Lower lobe of right lung (tissue), 2 donors: ENCODE results near the gene IKZF3. TPM values are rescaled to one million over a fixed set of nuclear protein-coding genes. Genes with fewer than 3 reads are reported as not detected.
A peak's percentile ranks its signal among the peaks of the same experiment; 100 is the strongest.

Experiments used
- ATAC-seq, 2 donors: fragments of 200-7000 bp; cut with Tn5 transposase; one replicate each; pipeline ENCODE4 v1.9.1; 2020 to 2022; ENCODE audit warnings: mild to moderate bottlenecking in 2 of 2, moderate library complexity in 2 of 2
- DNase-seq: peaks from one replicate; pipeline ENCODE4 v3.0.0-alpha.2; 2020
- H3K27ac ChIP-seq: fragments of 200-600 bp; one replicate; pipeline ENCODE4 v1.8.0; 2022
- H3K27me3 ChIP-seq: fragments of 200-600 bp; one replicate; pipeline ENCODE4 v1.8.0; 2022; ENCODE audit warnings: low read depth
- H3K36me3 ChIP-seq: fragments of 200-600 bp; one replicate; pipeline ENCODE4 v1.8.0; 2022; ENCODE audit warnings: mild to moderate bottlenecking
- H3K4me1 ChIP-seq: fragments of 200-600 bp; one replicate; pipeline ENCODE4 v1.8.0; 2022
- H3K4me3 ChIP-seq: fragments of 200-600 bp; one replicate; pipeline ENCODE4 v1.8.0; 2022; ENCODE audit warnings: mild to moderate bottlenecking
- H3K9me3 ChIP-seq: fragments of 200-600 bp; one replicate; pipeline ENCODE4 v1.8.0; 2022
- CTCF ChIP-seq: fragments of 200-600 bp; IDR thresholded peaks from one replicate; pipeline ENCODE4 v1.8.0; 2022; ENCODE audit warnings: antibody characterized with exemption, mild to moderate bottlenecking
- intact Hi-C: fragments of 100-400 bp; cut with DNase I; formaldehyde crosslinking; loops from one replicate; pipeline ENCODE4 v1.11.0; 2022
- total RNA-seq: library from RNA; stranded (reverse); fragmentation: NEBNext Ultra II Directional; extraction: Animal tissue kit (Norgen Biotek cat#: 25700); gene quantifications from one replicate; pipeline ENCODE4 v1.2.1, GENCODE V29; 2021
- donor health status: DM: no; HTN: yes; CAD: no; lungs with severe emphysema.

IKZF3 gene
- total RNA-seq, 1 donor from 2014 or later: 7.1 TPM

- DNase-seq: no peak
- intact Hi-C loops: no loop called here
These were observed 121.2 kb downstream of the IKZF3 start for GRCh38 chr17:39742856-39743436.

GRCh38 chr17:39742126-39742855, 121.8 kb downstream of the IKZF3 start:
- peaks cover 38% of the 10 kb centered on the region for H3K27me3 ChIP-seq
- no peaks in the 10 kb centered on the region for H3K9me3 ChIP-seq
- no peak for DNase-seq
- intact Hi-C loops: no loop called here
- no peak for ATAC-seq
- H3K27ac ChIP-seq: no peak overlapping the region
- H3K4me1 ChIP-seq: peaks cover 19% of the 10 kb centered on the region
- H3K36me3 ChIP-seq: peaks cover 25% of the 10 kb centered on the region
- TF ChIP-seq CTCF: no peak
- H3K4me3 ChIP-seq: no peak overlapping the region

More at GRCh38 chr17:39742856-39743436, 121.2 kb downstream of the IKZF3 start:
- H3K27me3 ChIP-seq: peaks cover 31% of the 10 kb centered on the region
- H3K9me3 ChIP-seq: no peaks in the 10 kb centered on the region
- peaks cover 17% of the 10 kb centered on the region for H3K4me1 ChIP-seq
- no peak overlapping the region for H3K27ac ChIP-seq
- TF ChIP-seq CTCF: no peak
- peaks cover 25% of the 10 kb centered on the region for H3K36me3 ChIP-seq
- no peak for ATAC-seq
- no peak overlapping the region for H3K4me3 ChIP-seq

GRCh38 chr17:39740357-39741111, 123.6 kb downstream of the IKZF3 start:
- H3K27ac ChIP-seq: peak overlapping the region; percentile 76
- peaks cover 24% of the 10 kb centered on the region for H3K4me1 ChIP-seq
- peaks cover 39% of the 10 kb centered on the region for H3K27me3 ChIP-seq
- H3K4me3 ChIP-seq: peak overlapping the region; percentile 62
- no peaks in the 10 kb centered on the region for H3K9me3 ChIP-seq
- H3K36me3 ChIP-seq: peaks cover 21% of the 10 kb centered on the region
- intact Hi-C loops: no loop called here
- ATAC-seq (no peak), DNase-seq (no peak)
- no peak for TF ChIP-seq CTCF

- intact Hi-C loops: no loop called here
- Histone ChIP-seq H3K4me3 (peak overlapping the region; percentile 62), H3K4me1 (peaks cover 24% of the 10 kb centered on the region), H3K9me3 (no peaks in the 10 kb centered on the region), H3K27ac (peak overlapping the region; percentile 76), H3K36me3 (peaks cover 14% of the 10 kb centered on the region), H3K27me3 (peaks cover 39% of the 10 kb centered on the region)
- no peak for TF ChIP-seq CTCF
- no peak for DNase-seq
- ATAC-seq: no peak
These were observed 124.2 kb downstream of the IKZF3 start for GRCh38 chr17:39739885-39740356.

- intact Hi-C loops: no loop called here
- DNase-seq: peak; percentile 83
- H3K27ac ChIP-seq: peak overlapping the region; percentile 76
These were observed 124.9 kb downstream of the IKZF3 start for GRCh38 chr17:39738983-39739884.

More at GRCh38 chr17:39738983-39739884, 124.9 kb downstream of the IKZF3 start:
- ATAC-seq: peak; percentile 74 to 78
- no peaks in the 10 kb centered on the region for H3K9me3 ChIP-seq
- H3K36me3 ChIP-seq: peaks cover 8% of the 10 kb centered on the region
- no peak for TF ChIP-seq CTCF
- H3K27me3 ChIP-seq: peaks cover 39% of the 10 kb centered on the region
- H3K4me3 ChIP-seq: peak overlapping the region; percentile 62
- H3K4me1 ChIP-seq: peaks cover 24% of the 10 kb centered on the region
